Measurements from ENCODE around the gene SLC22A5.

Gene SLC22A5

DNA sequence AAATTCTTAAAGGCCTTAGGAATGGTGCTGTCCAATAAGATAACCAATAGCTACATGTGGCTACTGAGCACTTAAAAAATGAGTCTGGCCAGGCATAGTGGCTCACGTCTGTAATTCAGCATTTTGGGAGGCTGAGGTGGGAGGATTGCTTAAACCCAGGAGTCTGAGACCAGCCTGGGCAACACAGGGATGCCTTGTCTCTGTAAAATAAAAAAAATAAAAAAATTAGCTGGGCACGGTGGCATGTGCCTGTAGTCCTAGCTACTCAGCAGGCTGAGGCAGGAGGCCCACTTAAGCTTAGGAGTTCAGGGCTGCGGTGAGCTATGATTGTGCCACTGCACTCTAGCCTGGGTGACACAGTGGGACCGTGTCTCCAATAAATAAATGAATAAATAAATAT is 1.3 kb upstream of the SLC22A5 start:
- no peak for DNase-seq

DNA sequence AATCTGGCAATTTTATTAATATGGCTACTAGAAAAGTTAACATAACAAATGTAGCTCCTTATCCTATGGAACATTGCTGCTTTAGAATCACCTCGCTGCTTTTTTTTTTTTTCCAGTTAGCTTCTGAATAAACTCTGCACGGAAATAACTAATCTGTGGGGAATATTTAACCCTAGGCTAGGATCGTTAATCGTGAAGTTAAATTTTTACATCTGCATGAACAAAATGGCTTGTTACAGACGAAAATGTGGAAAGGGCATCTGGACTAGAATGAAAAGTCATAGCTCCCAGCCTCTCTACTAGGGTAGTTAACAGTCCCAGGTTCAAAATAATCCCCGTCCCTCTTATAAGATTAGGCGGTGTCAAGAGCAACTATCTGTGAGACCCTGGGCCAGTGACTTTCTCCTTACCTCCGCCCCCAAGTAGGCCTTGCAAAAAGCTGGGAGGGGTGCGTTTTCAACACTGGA is 470 bp upstream of the SLC22A5 start:
- no peak for DNase-seq

DNA sequence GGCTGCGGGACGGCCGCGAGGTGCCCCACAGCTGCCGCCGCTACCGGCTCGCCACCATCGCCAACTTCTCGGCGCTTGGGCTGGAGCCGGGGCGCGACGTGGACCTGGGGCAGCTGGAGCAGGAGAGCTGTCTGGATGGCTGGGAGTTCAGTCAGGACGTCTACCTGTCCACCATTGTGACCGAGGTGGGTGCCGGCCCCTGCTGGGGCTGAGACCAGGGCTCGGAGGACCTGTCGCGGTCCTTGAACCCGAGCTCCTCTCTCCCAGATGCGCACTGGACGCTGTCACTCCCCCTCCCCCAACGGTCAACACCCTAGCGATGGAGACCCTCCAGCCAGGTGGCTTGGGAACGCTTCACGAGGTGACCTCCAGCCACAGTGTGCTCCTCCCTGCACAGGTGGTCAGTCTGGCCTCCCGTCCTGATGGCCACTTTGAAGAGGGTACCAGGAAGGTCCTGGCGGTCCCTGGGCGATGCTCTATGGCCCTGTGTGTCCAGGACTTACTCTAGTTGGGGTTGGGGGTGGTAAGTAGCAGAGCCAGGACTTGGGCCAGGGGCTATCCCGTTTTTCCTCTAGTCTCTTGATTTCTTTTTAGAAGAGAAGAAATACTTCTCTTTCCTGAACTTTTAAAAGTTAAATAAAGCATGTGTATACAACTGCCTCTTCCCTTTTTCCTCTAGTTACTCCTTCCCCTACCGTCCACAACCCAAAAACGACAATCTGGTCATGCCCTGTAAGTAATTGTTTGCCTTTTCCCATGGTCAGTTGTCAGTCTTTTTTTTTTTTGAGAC is 866 bp downstream of the SLC22A5 start:
- no peak for DNase-seq

DNA sequence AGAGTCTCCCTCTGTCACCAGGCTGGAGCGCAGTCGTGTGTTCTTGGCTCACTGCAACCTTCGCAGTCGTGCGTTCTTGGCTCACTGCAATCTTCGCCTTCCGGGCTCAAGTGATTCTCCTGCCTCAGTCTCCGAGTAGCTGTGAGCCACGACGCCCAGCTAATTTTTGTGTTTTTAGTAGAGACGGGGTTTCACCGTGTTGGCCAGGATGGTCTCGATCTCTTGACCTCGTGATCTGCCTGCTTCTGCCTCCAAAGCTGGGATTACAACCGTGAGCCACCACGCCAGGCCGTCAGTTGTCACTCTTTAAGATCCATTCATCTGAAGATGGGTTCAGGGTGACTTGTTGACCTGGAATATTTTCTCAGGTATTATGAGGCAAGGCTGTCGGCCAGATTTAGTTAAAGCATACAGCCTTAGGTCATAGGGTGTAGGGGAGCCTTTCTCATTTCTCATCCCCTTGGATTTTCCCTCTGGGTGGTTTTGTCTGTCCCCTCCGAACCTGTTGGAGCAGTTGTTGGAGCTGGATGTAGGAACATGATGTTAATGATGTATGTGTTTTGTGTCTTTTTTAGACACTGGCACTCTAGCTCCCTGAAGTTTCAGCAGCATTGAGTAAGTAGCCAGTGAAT is 1.6 kb downstream of the SLC22A5 start:
- no peak for DNase-seq

DNA sequence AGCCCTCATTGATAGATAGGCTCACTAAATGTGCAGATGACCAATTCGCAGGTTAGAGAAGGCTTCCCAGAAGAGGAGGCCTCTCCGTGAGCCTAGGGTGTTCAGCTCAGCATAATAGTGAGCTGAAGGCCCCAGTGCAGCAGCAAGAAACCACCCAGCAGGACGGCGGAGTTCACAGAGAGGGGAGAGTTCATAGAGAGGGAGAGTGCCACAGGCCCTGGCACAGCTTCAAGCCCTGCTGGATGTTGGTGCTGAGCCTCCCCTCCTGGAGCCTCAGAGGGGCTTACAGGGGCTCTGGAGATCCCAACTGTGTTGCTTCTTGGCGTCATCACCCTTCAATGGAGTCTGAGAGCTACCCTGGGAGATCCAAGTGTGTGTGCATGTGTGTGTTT is 2.1 kb downstream of the SLC22A5 start:
- DNase-seq = no peak

DNA sequence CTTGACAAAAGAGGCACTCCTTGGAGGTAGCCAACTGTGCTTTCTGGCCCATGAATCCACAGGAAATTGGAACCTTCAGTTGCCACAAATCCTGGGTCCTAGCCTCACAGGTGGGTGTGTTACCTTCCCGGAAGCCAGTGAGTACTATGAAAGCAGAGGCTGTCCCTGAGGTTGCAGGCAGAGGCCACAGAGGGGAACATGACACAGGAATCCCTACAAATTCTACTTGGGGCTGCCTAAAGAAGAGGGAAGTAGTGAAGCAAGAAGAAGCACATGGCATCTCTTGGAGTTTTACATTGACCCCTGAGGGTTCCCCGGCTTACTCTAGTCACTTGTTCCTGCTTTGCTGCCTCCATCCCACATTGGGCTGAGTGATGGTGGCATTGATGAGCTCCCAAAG is 2.6 kb downstream of the SLC22A5 start:
- no peak for DNase-seq

DNA sequence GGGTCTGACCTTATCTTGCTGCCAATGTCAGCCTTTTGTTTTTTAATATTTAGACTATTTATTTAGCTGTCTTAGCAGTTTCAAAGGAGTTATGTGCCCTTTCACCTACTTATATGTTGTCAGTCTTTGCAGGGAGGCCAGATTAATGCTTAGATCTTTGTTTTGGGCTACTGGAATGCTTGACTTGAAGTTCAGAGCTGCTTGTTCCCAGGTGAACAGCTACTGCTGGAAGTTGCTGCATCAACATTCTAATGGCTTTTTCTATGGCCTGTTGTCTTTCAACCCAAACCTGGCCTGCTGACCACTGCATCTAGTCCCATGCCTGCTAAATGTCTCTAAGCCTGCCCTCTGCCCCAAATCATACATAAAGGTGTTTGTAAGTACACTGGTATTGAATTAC is 3.0 kb downstream of the SLC22A5 start:
- no peak for DNase-seq

DNA sequence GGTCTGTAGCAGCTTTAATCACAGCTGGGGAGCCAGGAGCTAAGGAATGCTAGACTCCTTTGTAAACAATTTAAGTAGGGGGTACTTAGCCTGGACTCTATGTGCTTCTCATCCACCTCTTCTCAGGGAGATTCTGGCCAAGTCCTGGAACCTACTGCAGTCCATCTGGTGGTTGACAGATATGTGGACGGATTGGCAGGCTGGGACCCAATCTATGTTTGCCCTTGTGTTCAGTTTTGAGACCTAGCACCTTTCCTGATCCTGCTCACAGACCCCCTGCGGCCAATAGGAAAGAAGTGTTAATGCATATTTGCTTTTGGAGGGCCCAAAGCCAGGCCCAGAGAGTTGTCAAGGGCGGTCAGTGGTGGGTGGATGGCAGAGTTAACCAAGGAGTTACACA is 6.4 kb downstream of the SLC22A5 start:
- no peak for DNase-seq

DNA sequence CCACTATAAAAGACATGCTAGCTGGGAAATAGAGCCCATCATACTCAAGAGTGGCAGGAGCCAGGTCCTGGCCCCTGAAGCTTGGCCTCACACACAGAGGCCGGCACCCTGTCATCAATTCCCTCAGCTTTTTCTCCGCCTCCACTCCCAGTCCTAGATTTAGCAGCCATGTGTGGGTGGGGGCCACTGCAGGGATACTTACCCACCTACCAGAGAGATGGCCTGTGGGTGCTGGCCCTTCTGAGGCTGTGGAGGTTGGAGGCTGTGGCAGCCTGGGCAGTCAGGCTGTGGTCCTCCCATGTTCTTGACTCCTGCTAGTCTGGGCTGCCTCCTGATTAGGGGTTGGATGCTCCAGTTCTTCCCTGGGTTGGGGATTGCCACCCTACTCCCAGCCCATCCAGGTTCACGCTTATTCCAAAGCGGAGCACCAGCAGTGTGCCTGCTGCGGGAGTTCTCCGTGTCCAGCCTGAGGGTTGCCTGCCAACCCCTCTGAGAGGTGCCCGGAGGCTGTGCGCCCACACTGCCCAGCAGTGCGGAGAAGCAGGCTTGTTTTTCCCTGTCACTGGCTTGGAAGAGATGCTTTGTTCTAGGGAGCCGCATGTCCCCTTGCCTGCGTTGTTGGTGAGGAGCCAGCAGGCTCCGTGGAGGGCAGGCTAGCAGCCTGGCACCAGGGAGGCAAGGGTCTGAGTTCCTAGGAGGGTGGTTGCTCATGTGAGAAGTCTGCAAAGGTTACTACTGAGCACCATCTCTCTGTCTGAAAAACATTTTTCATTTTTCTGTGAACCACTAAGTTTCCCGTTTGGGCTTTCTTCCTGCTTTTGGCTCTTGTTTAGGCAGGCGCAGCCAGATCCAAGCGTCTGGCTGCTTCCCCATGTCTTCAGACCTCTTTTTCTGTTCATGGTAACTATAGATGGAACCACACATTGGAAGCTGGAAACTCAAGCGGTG is 7.5 kb downstream of the SLC22A5 start:
- no peak for DNase-seq

DNA sequence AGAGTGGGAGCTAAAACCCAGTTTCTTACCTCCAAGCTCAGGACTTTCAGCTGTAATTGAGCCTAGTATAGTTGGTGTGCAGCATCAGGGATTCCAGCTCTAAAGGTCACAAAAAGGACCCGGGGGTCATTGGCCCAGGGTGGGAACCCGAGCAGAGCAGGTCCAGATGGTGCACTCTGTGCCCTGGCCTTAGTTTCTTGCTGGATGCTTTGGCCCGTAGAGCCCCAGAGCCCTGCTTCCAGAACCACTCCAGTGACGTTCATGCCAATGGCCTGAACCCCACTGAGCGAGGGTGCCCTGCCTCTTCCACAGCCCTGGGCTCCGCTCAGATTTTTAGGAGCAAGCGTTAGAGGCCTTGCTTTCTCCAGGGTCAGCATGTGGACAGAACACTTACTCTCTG is 8.2 kb downstream of the SLC22A5 start:
- DNase-seq = no peak

DNA sequence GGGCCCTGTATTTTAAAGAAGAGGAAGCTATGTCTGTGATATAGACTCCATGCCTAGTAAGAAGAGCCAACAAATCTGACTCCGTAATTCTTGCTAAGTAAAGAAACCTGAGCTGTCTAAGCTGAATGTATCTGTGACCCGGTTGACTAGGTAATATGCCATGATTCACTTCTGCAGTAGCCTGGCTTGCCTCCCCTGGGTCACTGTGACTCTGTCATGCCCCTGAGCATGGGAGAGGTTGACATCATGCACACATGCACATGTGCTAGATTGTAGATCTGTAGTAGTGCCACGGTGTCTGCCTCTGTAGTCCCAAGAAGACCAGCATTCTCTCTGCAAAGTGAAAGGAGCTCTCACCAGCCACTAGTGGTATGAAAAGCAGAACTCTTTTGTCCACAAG is 9.1 kb downstream of the SLC22A5 start:
- DNase-seq = no peak

DNA sequence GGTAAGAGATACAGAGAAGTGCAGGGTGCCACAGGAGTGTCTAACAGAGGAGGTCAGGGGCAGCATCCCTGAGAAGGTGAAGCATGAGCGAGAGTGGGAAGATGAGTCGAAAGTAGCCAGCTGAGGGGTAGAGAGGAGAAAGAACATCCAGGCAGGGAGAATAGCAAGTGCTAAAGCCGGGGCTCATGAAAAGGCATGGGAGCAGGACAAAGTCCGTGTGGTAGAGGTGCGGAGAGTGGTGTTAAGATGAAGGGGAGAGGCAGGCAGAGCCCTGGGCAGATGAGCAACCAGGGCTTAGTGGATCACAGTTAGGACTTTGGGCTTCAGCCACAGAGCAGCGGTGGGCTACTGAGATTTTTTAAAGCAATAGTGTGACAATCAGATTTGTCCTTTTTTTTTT is 10.5 kb downstream of the SLC22A5 start:
- DNase-seq = no peak

DNA sequence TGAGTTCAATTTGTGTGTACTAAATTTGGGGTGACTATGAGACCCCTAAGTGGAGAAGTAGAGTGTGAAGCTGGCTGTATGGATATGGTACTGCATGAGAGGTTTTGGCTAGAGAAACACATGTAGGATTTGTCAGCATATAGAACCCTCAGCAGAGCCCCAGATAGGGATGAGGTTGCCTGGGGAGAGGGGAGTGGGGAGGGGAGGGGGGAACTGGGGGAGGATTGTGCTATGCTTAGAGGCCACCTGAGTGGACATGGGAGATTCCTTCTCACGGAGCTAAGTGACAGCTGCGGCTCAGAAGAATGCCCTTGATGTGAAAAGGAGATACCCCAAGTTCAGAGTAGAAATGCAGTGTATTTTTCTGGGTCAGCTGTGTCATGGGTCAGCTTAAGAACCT is 11.2 kb downstream of the SLC22A5 start:
- DNase-seq = no peak

DNA sequence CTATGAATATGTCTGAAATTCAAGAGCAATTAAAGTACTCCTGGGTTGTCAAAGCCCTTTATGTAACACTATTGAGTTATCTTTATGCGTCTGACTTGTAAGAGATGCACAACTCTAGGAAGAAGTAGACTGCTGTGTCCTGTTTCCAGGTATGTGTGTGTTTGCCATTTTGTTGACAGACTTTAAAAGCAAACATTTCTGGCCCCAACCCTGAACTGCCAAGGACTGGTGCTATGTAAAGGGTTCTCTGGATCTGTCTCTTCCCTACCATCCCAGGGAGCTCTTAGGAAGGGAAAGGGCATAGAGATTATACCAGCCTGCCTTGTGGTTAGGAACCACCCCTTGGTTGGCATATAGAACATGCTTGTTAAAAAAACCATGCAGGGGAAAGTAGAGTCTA is 12.1 kb downstream of the SLC22A5 start:
- no peak for DNase-seq

DNA sequence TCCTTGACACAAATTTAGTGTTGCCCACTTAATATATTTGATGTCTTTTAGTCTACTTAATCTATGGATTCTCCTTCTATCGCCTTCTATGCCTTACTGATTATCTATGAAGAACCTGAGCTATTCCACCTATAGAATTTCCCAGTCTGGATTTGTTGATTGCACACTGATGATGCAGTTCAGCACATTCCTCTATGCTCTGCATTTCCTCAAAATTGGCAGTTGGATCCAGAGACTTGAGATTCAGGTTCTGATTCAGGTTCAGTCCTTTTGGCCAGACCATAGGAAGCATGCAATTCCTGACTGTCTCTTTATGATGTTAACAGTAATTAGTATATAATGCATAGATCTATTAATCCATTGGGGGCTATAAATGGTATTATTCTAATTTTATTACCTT is 13.8 kb downstream of the SLC22A5 start:
- DNase-seq = no peak

DNA sequence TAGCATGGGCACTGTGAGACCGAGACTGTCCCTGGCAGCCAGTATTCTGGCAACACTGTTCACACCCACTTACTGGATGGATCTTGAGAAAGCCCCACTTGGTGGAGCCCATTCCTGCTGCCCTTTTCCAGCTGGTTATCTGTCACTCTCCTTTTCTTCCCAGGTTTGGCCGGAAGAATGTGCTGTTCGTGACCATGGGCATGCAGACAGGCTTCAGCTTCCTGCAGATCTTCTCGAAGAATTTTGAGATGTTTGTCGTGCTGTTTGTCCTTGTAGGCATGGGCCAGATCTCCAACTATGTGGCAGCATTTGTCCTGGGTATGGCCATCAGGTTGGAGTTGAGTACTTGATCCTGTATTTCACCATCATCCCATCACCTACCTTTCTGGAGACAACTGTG is 14.5 kb downstream of the SLC22A5 start:
- no peak for DNase-seq

DNA sequence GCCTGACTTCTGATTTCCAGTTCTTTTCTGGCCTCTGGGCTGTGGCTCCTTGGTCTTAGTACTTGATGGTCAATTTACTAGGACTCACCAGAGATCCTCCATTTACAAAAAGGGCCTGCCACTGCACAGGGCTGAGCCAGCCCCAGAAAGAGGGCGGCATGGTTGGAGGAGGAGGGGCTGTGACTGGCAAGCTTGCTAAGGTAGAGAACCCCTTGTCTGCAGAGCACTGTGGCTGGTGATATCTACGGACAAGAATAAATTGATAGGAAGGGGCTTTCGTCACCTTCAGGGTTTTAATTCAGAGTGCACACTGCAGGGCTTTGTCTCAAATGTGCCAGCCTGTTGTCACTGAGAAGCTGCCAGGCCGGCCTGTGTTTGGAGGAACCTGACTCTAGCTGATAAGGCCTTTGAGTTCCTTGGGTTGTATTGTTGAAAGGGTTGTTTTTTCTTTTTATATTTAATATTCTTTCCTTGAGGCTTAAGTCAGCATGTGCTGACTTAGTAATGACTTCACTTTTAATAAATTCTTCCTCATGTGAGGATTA is 15.1 kb downstream of the SLC22A5 start:
- DNase-seq = no peak

DNA sequence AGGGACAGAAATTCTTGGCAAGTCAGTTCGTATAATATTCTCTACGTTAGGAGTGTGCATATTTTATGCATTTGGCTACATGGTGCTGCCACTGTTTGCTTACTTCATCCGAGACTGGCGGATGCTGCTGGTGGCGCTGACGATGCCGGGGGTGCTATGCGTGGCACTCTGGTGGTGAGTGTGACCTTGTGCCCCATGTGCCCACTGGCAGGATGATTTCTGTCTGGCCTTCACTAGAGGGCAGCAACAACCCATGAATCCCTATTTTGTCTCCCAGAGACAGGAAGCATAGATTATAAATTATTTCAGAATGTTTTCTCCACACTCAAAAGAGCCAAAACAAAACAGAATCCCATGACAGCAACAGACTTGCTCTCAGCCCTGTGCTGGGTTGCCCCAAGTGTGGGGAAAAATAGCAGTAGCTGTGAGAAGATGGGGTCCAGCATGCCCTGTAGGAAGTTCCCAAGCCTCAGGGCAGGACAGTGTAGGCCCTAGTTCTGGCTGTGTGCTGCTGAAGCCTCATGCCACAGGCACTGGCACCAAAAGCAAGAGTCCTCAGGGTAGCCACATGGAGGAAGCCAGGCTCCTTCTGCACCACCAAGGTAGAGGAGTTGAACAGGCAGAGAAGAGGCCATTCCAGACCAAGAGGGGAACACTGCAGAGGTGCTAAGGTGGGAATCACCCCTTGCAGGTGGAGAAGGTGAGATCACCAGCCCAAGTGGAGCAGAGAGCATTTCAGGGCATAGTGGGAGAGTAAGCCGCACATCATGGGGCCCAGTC is 16.0 kb downstream of the SLC22A5 start:
- no peak for DNase-seq

DNA sequence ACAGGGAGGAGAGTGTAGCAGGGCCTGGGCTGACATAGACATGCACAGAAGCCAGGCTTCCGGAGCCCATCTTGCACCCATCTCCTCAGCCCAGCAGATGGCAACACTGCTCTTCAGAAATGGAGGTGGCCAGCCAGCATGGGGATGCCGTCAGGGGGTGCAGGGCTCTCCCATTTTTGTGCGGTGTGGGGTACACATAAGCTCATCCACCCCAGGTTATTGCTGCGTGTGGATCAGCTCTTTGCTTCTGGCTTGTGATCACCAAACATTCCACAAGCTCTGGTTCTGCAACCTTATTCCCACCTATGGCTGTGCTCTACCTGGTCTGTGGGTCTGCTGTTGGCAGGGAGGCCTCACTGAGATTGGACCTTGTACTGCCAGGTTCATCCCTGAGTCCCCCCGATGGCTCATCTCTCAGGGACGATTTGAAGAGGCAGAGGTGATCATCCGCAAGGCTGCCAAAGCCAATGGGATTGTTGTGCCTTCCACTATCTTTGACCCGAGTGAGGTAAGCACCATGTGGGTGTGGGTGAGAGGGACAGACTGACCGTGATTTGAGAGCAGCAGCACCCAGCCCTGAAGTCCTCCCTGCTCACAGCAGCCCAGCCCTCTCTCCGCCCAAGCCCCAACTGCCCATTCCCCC is 17.3 kb downstream of the SLC22A5 start:
- no peak for DNase-seq

DNA sequence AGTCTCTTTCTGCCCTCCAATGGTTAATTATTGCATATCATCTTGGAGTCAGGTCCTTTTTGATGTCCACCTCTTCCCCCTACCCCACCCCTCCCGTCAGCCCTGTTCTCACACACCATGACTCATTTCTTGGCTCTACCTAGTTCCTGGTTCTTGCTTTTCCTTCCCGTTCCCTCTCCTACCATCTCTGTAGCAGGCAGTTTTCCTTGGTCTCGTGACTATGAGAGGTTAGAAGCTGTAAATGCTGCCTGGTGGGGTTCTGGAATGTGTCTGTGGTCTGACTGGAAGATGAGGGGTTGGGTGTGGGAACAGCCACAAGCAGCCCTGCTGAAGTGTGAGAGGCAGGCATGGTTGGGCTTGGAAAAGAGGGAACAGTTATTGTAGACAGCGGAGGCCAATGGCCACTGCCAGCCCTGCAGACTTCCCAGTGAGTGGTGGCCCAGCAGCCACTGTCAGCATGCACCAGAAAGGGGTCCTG is 18.2 kb downstream of the SLC22A5 start:
- no peak for DNase-seq

DNA sequence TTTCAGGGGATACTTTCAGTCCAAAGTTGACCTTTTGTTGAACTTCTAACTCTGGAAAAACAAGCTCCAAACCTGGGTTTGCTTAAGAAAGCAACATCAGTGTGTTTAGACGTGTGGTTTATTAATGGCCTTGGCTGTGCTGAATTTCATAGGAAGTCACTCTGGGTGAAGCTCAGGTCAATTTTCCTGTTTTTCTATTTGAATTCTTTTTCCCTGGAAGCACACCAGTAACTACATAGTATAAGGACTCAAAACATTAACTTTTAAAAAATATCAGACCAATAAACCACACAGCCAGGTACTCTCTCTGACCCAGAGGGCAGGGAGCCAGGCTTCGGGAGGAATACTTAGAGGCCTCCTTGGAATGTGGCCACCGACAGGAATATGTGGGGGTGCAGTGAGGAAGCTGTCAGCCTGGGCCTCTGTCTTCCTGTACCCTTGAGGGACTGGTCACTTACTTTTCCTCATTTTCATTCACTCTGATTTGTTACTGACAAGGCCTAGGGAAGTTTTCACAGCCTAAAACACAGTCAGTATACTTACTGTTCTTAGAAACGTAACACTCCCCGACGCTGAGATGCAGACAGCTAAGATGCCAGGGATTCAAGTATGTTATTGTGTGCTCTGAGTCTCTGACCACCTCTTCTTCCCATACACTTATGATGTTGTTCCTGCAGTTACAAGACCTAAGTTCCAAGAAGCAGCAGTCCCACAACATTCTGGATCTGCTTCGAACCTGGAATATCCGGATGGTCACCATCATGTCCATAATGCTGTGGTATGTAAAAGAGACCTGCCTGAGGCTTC is 18.9 kb downstream of the SLC22A5 start:
- DNase-seq = no peak
